WTC11 (cell line): ENCODE results near the gene FOXRED1.
"Not testable (repeated sequence)": the region's sequence is repeated elsewhere in the genome, so short reads cannot be mapped to it uniquely, and the experiment has no call there.

Experiments used
- ATF1 ChIP-seq: sonication (generic); formaldehyde crosslinking; IDR thresholded peaks from 2 replicates; pipeline ENCODE4 v1.8.1; 2023; ENCODE audit warnings: mild to moderate bottlenecking, moderate library complexity, missing genetic modification reagents
- IRF2 ChIP-seq: sonication (generic); formaldehyde crosslinking; IDR thresholded peaks from 2 replicates; pipeline ENCODE4 v1.8.0; 2022; ENCODE audit warnings: low read depth, missing genetic modification reagents, borderline replicate concordance
- NR2C2 ChIP-seq: sonication (generic); formaldehyde crosslinking; IDR thresholded peaks from 2 replicates; pipeline ENCODE4 v1.8.0; 2022; ENCODE audit warnings: mild to moderate bottlenecking, missing genetic modification reagents
- SMAD4 ChIP-seq: sonication (generic); formaldehyde crosslinking; IDR thresholded peaks from 2 replicates; pipeline ENCODE4 v1.8.0; 2022; ENCODE audit warnings: mild to moderate bottlenecking, missing genetic modification reagents
- ZBTB21 ChIP-seq: sonication (generic); formaldehyde crosslinking; IDR thresholded peaks from 2 replicates; pipeline ENCODE4 v1.8.1; 2023; ENCODE audit warnings: mild to moderate bottlenecking, missing genetic modification reagents, borderline replicate concordance
- ZNF423 ChIP-seq: fragments of 250-450 bp; sonication (Bioruptor Pico); IDR thresholded peaks from 2 replicates; pipeline ENCODE4 v2.1.2; 2022; ENCODE audit warnings: mild to moderate bottlenecking, moderate library complexity
- TF ChIP-seq, protein P1 (sequence below): fragments of 200-600 bp; IDR thresholded peaks from 2 replicates; pipeline ENCODE4 v1.8.0; 2022; ENCODE audit warnings: antibody characterized with exemption
- TF ChIP-seq, protein P2 (sequence below): sonication (generic); formaldehyde crosslinking; IDR thresholded peaks from 2 replicates; pipeline ENCODE4 v1.8.1; 2023; ENCODE audit warnings: mild to moderate bottlenecking, missing genetic modification reagents
- TF ChIP-seq, protein P3 (sequence below): sonication (generic); formaldehyde crosslinking; IDR thresholded peaks from 2 replicates; pipeline ENCODE4 v1.8.0; 2022; ENCODE audit warnings: mild to moderate bottlenecking, missing genetic modification reagents
- TF ChIP-seq, protein P4 (sequence below): sonication (generic); formaldehyde crosslinking; IDR thresholded peaks from 2 replicates; pipeline ENCODE4 v1.8.1; 2023; ENCODE audit warnings: mild to moderate bottlenecking, missing genetic modification reagents, moderate library complexity
- TF ChIP-seq, protein P5 (sequence below): sonication (generic); formaldehyde crosslinking; IDR thresholded peaks from 2 replicates; pipeline ENCODE4 v1.8.1; 2023; ENCODE audit warnings: mild to moderate bottlenecking, moderate library complexity, missing genetic modification reagents
- TF ChIP-seq, protein P6 (sequence below): sonication (generic); formaldehyde crosslinking; IDR thresholded peaks from 2 replicates; pipeline ENCODE4 v1.8.1; 2022; ENCODE audit warnings: mild to moderate bottlenecking, missing genetic modification reagents, moderate library complexity, borderline replicate concordance
- TF ChIP-seq, protein P7 (sequence below): sonication (generic); formaldehyde crosslinking; IDR thresholded peaks from 2 replicates; pipeline ENCODE4 v1.8.0; 2022; ENCODE audit warnings: missing genetic modification reagents
- TF ChIP-seq, protein P8 (sequence below): sonication (generic); formaldehyde crosslinking; IDR thresholded peaks from 2 replicates; pipeline ENCODE4 v1.8.1; 2022; ENCODE audit warnings: low read depth, missing genetic modification reagents, borderline replicate concordance

DNA sequence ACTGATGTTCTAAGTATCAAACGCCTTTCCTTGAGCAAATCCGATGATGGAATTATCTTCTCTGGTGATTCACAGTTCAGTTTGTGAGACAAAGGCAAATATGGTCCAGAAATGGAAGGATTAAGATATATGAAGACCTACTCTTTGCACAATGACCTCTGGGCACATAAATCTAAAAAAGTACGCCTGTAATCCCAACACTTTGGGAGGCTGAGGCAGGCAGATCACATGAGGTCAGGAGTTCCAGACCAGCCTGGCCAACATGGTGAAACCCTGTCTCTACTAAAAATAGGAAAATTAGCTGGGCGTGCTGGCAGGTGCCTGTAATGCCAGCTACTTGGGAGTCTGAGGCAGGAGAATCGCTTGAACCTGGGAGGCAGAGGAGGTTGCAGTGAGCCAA, 13.4 kb upstream of the FOXRED1 start:
- TF ChIP-seq ZBTB21; ATF1 (CRISPR knock-in tag); NR2C2 (CRISPR knock-in tag); SMAD4 (CRISPR knock-in tag); IRF2 (CRISPR knock-in tag); ZNF423 (CRISPR knock-in tag): not testable (repeated sequence)
- TF ChIP-seq, protein P1, sequence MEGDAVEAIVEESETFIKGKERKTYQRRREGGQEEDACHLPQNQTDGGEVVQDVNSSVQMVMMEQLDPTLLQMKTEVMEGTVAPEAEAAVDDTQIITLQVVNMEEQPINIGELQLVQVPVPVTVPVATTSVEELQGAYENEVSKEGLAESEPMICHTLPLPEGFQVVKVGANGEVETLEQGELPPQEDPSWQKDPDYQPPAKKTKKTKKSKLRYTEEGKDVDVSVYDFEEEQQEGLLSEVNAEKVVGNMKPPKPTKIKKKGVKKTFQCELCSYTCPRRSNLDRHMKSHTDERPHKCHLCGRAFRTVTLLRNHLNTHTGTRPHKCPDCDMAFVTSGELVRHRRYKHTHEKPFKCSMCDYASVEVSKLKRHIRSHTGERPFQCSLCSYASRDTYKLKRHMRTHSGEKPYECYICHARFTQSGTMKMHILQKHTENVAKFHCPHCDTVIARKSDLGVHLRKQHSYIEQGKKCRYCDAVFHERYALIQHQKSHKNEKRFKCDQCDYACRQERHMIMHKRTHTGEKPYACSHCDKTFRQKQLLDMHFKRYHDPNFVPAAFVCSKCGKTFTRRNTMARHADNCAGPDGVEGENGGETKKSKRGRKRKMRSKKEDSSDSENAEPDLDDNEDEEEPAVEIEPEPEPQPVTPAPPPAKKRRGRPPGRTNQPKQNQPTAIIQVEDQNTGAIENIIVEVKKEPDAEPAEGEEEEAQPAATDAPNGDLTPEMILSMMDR, result not testable (repeated sequence)
- TF ChIP-seq, protein P2, sequence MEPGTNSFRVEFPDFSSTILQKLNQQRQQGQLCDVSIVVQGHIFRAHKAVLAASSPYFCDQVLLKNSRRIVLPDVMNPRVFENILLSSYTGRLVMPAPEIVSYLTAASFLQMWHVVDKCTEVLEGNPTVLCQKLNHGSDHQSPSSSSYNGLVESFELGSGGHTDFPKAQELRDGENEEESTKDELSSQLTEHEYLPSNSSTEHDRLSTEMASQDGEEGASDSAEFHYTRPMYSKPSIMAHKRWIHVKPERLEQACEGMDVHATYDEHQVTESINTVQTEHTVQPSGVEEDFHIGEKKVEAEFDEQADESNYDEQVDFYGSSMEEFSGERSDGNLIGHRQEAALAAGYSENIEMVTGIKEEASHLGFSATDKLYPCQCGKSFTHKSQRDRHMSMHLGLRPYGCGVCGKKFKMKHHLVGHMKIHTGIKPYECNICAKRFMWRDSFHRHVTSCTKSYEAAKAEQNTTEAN, result not testable (repeated sequence)
- TF ChIP-seq, protein P3, sequence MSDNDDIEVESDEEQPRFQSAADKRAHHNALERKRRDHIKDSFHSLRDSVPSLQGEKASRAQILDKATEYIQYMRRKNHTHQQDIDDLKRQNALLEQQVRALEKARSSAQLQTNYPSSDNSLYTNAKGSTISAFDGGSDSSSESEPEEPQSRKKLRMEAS (CRISPR knock-in tag), result not testable (repeated sequence)
- TF ChIP-seq, protein P4, sequence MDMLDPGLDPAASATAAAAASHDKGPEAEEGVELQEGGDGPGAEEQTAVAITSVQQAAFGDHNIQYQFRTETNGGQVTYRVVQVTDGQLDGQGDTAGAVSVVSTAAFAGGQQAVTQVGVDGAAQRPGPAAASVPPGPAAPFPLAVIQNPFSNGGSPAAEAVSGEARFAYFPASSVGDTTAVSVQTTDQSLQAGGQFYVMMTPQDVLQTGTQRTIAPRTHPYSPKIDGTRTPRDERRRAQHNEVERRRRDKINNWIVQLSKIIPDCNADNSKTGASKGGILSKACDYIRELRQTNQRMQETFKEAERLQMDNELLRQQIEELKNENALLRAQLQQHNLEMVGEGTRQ (CRISPR knock-in tag), result not testable (repeated sequence)
- TF ChIP-seq, protein P5, sequence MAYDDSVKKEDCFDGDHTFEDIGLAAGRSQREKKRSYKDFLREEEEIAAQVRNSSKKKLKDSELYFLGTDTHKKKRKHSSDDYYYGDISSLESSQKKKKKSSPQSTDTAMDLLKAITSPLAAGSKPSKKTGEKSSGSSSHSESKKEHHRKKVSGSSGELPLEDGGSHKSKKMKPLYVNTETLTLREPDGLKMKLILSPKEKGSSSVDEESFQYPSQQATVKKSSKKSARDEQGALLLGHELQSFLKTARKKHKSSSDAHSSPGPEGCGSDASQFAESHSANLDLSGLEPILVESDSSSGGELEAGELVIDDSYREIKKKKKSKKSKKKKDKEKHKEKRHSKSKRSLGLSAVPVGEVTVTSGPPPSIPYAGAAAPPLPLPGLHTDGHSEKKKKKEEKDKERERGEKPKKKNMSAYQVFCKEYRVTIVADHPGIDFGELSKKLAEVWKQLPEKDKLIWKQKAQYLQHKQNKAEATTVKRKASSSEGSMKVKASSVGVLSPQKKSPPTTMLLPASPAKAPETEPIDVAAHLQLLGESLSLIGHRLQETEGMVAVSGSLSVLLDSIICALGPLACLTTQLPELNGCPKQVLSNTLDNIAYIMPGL (CRISPR knock-in tag), result not testable (repeated sequence)
- TF ChIP-seq, protein P6, sequence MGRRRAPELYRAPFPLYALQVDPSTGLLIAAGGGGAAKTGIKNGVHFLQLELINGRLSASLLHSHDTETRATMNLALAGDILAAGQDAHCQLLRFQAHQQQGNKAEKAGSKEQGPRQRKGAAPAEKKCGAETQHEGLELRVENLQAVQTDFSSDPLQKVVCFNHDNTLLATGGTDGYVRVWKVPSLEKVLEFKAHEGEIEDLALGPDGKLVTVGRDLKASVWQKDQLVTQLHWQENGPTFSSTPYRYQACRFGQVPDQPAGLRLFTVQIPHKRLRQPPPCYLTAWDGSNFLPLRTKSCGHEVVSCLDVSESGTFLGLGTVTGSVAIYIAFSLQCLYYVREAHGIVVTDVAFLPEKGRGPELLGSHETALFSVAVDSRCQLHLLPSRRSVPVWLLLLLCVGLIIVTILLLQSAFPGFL (CRISPR knock-in tag), result not testable (repeated sequence)
- TF ChIP-seq, protein P7, sequence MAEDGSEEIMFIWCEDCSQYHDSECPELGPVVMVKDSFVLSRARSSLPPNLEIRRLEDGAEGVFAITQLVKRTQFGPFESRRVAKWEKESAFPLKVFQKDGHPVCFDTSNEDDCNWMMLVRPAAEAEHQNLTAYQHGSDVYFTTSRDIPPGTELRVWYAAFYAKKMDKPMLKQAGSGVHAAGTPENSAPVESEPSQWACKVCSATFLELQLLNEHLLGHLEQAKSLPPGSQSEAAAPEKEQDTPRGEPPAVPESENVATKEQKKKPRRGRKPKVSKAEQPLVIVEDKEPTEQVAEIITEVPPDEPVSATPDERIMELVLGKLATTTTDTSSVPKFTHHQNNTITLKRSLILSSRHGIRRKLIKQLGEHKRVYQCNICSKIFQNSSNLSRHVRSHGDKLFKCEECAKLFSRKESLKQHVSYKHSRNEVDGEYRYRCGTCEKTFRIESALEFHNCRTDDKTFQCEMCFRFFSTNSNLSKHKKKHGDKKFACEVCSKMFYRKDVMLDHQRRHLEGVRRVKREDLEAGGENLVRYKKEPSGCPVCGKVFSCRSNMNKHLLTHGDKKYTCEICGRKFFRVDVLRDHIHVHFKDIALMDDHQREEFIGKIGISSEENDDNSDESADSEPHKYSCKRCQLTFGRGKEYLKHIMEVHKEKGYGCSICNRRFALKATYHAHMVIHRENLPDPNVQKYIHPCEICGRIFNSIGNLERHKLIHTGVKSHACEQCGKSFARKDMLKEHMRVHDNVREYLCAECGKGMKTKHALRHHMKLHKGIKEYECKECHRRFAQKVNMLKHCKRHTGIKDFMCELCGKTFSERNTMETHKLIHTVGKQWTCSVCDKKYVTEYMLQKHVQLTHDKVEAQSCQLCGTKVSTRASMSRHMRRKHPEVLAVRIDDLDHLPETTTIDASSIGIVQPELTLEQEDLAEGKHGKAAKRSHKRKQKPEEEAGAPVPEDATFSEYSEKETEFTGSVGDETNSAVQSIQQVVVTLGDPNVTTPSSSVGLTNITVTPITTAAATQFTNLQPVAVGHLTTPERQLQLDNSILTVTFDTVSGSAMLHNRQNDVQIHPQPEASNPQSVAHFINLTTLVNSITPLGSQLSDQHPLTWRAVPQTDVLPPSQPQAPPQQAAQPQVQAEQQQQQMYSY (CRISPR knock-in tag), result not testable (repeated sequence)
- TF ChIP-seq, protein P8, sequence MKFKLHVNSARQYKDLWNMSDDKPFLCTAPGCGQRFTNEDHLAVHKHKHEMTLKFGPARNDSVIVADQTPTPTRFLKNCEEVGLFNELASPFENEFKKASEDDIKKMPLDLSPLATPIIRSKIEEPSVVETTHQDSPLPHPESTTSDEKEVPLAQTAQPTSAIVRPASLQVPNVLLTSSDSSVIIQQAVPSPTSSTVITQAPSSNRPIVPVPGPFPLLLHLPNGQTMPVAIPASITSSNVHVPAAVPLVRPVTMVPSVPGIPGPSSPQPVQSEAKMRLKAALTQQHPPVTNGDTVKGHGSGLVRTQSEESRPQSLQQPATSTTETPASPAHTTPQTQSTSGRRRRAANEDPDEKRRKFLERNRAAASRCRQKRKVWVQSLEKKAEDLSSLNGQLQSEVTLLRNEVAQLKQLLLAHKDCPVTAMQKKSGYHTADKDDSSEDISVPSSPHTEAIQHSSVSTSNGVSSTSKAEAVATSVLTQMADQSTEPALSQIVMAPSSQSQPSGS (CRISPR knock-in tag), result not testable (repeated sequence)
